ENCODE measurements around the gene SAPCD2.
A peak's percentile ranks its signal among the peaks of the same experiment; 100 is the strongest.

SAPCD2 gene

GRCh38 chr9:137082925-137083290 is 12.6 kb upstream of the SAPCD2 start:
- H3K9me3 ChIP-seq (ENCODE audit: low read length), result no peaks in the 10 kb centered on the region
- H3K4me2 ChIP-seq (ENCODE audit: low read length), result no peak overlapping the region
- no peaks in the 10 kb centered on the region for H3K79me2 ChIP-seq (ENCODE audit: insufficient read depth, low read length)
- no peaks in the 10 kb centered on the region for H4K20me1 ChIP-seq (ENCODE audit: insufficient read depth, low read length)
- H3F3A ChIP-seq (ENCODE audit: insufficient read depth, low read length), result no peaks in the 10 kb centered on the region
- H3K27me3 ChIP-seq (ENCODE audit: insufficient read depth, low read length), result no peaks in the 10 kb centered on the region; the same call in 1 of the 2 replicates
- H3K9me2 ChIP-seq (ENCODE audit: low read depth, low read length), result no peaks in the 10 kb centered on the region
- no peak overlapping the region for H2AFZ ChIP-seq (ENCODE audit: low read length)
- peak overlapping the region; percentile 31 for H3K27ac ChIP-seq (ENCODE audit: low read depth, low read length, poor library complexity, severe bottlenecking)
- peaks cover 33% of the 10 kb centered on the region for H3K36me3 ChIP-seq (ENCODE audit: insufficient read depth, low read length)
- H3K4me1 ChIP-seq (ENCODE audit: insufficient read depth, low read length, severe bottlenecking), result peaks cover 27% of the 10 kb centered on the region
- TF ChIP-seq CTCF (IDR thresholded peaks at IDR 0.05; ENCODE audit: low read length), result no peak
- H3K9ac ChIP-seq (ENCODE audit: low read length), result no peak overlapping the region
- no peak overlapping the region for H3K4me3 ChIP-seq (ENCODE audit: low read depth, low read length, poor library complexity, severe bottlenecking)

GRCh38 chr9:137082222-137082924 is 12.0 kb upstream of the SAPCD2 start:
- peaks cover 33% of the 10 kb centered on the region for H3K36me3 ChIP-seq (ENCODE audit: insufficient read depth, low read length)
- H3K4me1 ChIP-seq (ENCODE audit: insufficient read depth, low read length, severe bottlenecking), result peaks cover 22% of the 10 kb centered on the region
- TF ChIP-seq EZH2 (IDR thresholded peaks at IDR 0.05; ENCODE audit: borderline replicate concordance, low read length), result no peak
- TF ChIP-seq CTCF (IDR thresholded peaks at IDR 0.05; ENCODE audit: low read length), result no peak
- no peaks in the 10 kb centered on the region for H3K9me2 ChIP-seq (ENCODE audit: low read depth, low read length)
- H3K9me3 ChIP-seq (ENCODE audit: low read length), result no peaks in the 10 kb centered on the region
- H3K4me2 ChIP-seq (ENCODE audit: low read length), result no peak overlapping the region
- no peak overlapping the region for H3K27ac ChIP-seq (ENCODE audit: low read depth, low read length, poor library complexity, severe bottlenecking)
- H2AFZ ChIP-seq (ENCODE audit: low read length), result no peak overlapping the region
- no peaks in the 10 kb centered on the region for H3F3A ChIP-seq (ENCODE audit: insufficient read depth, low read length)
- no peak overlapping the region for H3K9ac ChIP-seq (ENCODE audit: low read length)
- no peaks in the 10 kb centered on the region for H3K79me2 ChIP-seq (ENCODE audit: insufficient read depth, low read length)
- no peak overlapping the region for H3K4me3 ChIP-seq (ENCODE audit: low read depth, low read length, poor library complexity, severe bottlenecking)
- no peaks in the 10 kb centered on the region for H4K20me1 ChIP-seq (ENCODE audit: insufficient read depth, low read length)
- no peaks in the 10 kb centered on the region; the same call in 1 of the 2 replicates for H3K27me3 ChIP-seq (ENCODE audit: insufficient read depth, low read length)

- Histone ChIP-seq H3K4me2 (ENCODE audit: low read length) (no peak overlapping the region), H3K27me3 (ENCODE audit: insufficient read depth, low read length) (no peaks in the 10 kb centered on the region; the same call in 1 of the 2 replicates), H3K79me2 (ENCODE audit: insufficient read depth, low read length) (no peaks in the 10 kb centered on the region), H3F3A (ENCODE audit: insufficient read depth, low read length) (no peaks in the 10 kb centered on the region), H3K4me3 (ENCODE audit: low read depth, low read length, poor library complexity, severe bottlenecking) (no peak overlapping the region), H3K9me2 (ENCODE audit: low read depth, low read length) (no peaks in the 10 kb centered on the region), H3K9me3 (ENCODE audit: low read length) (no peaks in the 10 kb centered on the region), H3K9ac (ENCODE audit: low read length) (no peak overlapping the region), H3K36me3 (ENCODE audit: insufficient read depth, low read length) (peaks cover 33% of the 10 kb centered on the region), H3K4me1 (ENCODE audit: insufficient read depth, low read length, severe bottlenecking) (peaks cover 19% of the 10 kb centered on the region), H4K20me1 (ENCODE audit: insufficient read depth, low read length) (no peaks in the 10 kb centered on the region), H2AFZ (ENCODE audit: low read length) (no peak overlapping the region), H3K27ac (ENCODE audit: low read depth, low read length, poor library complexity, severe bottlenecking) (no peak overlapping the region)
- no peak for TF ChIP-seq CTCF (IDR thresholded peaks at IDR 0.05; ENCODE audit: low read length)
- no peak for TF ChIP-seq EZH2 (IDR thresholded peaks at IDR 0.05; ENCODE audit: borderline replicate concordance, low read length)
These were observed 10.1 kb upstream of the SAPCD2 start for GRCh38 chr9:137080260-137081122.
